GM19397 (cell line): Measurements from ENCODE around the gene COA7.

Source experiments
- ATAC-seq: cut with Tn5 transposase; IDR thresholded peaks from one replicate; pipeline ENCODE4 v1.9.1; 2021; ENCODE audit warnings: mild to moderate bottlenecking, moderate library complexity; ENCODE audit not compliant: unreplicated experiment

COA7 gene

DNA sequence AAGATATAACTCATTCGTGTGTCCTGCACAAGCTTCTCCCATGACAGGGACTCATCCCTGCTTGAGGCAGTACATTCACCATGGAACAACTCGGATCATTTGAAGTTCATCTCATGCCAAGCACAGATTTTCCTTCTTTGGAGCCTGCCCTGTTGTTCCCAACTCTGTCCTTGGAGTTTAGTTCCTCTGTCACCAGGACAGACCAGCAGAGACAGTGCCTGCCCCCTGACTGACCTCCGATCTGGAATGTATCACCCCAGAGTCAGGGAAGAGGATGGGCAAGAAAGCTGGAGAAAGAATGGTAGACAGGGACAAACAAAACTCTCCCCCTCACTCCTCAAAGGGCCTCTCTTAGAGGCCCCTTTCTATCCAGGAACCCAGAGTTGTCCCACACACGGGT is 60.2 kb downstream of the COA7 start:
- ATAC-seq, result no peak

DNA sequence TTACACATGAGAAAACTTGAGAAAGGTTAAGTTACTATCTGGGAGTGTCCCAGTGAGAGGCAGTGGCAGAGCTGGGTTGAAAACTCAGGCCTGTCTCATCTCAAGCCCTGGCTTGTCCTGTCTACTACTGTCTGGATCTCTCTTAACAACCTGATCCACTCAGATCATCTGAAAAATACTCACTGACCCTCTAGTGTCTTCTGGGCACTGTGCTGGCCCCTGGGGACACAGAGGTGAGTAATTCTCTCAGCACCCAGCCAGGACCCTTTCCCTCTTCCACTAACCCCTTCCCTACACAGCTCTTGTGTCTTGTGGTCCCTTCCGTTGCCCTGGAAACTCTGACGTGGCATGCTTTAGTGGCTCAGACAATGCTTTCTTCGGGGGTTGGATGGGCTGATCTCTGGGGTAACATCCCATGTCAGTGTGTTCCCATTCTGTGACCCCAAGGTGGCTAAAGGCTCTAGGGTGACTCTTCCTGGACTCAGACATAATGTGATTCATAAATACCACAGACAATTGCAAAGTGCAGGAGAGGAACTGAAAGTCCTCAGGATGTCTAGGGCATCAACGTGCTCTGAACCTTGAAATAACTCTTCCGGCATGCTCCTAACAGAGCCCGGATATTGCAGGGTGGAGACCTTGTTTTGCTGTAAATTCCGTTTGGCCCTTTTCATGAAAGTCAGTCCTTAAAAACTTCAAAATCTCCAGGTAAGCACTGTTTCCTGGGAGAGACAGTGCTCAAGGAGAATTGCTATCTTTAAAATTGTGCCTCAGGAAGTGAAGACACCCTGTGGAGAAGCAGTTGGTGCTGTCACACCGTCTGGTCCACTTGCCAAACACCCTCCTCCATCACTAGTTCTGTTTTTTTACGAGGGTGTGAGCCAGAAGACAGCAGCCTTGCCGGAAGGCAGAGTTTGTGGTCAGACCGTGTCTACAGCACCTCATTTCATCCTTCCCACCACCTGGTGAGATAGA is 61.1 kb downstream of the COA7 start:
- peak; percentile 72 for ATAC-seq

DNA sequence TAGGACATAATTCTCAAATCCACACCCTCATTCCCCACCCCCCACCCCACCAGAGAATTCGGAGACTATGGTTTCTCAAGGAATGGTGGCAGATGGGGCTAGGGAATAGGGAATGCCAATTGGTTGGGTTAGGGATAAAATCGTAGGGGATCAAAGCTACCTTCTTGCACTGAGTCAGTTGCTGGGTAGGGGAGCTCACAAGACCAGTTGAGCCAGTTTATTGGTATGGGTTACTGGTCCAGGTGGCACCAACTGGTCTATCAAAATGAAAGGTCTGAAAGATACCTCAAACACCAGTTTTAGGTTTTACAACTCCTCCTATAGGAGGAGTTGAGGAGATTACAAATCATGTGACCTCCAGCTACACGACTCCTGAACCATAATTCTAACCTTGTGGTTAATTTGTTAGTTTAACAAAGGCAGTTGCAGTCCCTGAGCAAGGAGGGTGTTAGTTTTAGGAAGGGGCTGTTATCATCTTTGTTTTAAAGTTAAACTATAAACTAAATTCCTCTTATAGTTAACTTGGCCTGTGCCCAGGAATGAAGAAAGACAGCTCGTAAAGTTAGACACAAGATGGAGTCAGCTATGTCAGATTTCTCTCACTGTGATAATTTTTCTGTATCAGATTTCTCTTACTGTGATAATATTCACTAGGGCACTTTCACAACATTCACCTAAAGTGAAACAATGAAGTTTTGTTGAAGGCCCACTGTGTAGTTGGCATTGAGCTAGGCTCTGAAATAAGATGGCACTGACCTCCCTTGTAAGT is 62.6 kb downstream of the COA7 start:
- ATAC-seq, result no peak
